Ovary (tissue), 9 donors: ENCODE measurements around the gene DLG1. TPM values are rescaled to one million over a fixed set of nuclear protein-coding genes. Genes with fewer than 3 reads are reported as not detected.

Source experiments
- DNase-seq, 5 donors: peaks; one replicate each; pipeline ENCODE4 v3.0.0-alpha.2; 2019 to 2020
- H3K27ac ChIP-seq, 2 donors: fragments of 200-600 bp; one replicate each; pipeline versions ENCODE4 v1.5.1 to v1.8.0; 2019 to 2022
- H3K27me3 ChIP-seq: fragments of 200-600 bp; one replicate; pipeline ENCODE4 v1.8.0; 2022
- H3K36me3 ChIP-seq: fragments of 200-600 bp; sonication (generic); one replicate; pipeline ENCODE4 v1.5.1; 2019
- H3K4me1 ChIP-seq: one replicate; pipeline ENCODE4 v1.8.1; 2013; ENCODE audit warnings: mild to moderate bottlenecking, moderate library complexity; ENCODE audit not compliant: insufficient read depth
- H3K4me3 ChIP-seq: fragments of 200-600 bp; sonication (generic); one replicate; pipeline ENCODE4 v1.5.1; 2017
- H3K9me3 ChIP-seq, 2 donors: fragments of 200-600 bp in 1 of 2; sonication (generic) in 1 of 2; one replicate each; pipeline versions ENCODE4 v1.5.1 to v1.8.1; 2013 to 2019; ENCODE audit warnings: mild to moderate bottlenecking in 1 of 2, moderate library complexity in 1 of 2
- CTCF ChIP-seq, 3 donors: fragments of 450-650 bp in 2 of 3; fragments of 200-600 bp in 1 of 3; IDR thresholded peaks; one replicate each; pipeline versions ENCODE4 v1.5.1 to v1.8.0; 2016 to 2022; ENCODE audit warnings: antibody characterized with exemption in 3 of 3, mild to moderate bottlenecking in 1 of 3
- EP300 ChIP-seq: sonication (generic); formaldehyde crosslinking; IDR thresholded peaks from one replicate; pipeline ENCODE4 v1.6.1; 2017; ENCODE audit warnings: antibody characterized with exemption
- POLR2A ChIP-seq: fragments of 450-650 bp; IDR thresholded peaks from one replicate; pipeline ENCODE4 v1.6.1; 2017; ENCODE audit warnings: antibody characterized with exemption, mild to moderate bottlenecking, moderate library complexity
- WGBS, 3 donors: extraction: QIAGEN DNeasy Blood & Tissue Kit in 1 of 3; methylation state at CpG; one replicate each; pipeline versions ENCODE4 v1.1.5 to v1.1.7; 2013 to 2017; 5-methylcytosine and 5-hydroxymethylcytosine counted together
- intact Hi-C, 4 donors: fragments of 100-400 bp; cut with DNase I; formaldehyde crosslinking; loops; one replicate each; pipeline versions ENCODE4 v1.11.0 to v1.15.1; 2022 to 2023
- polyA plus RNA-seq, 2 donors: library from polyadenylated mRNA; stranded (reverse); fragments of 200-250 nt in 1 of 2; fragments of 350-450 nt in 1 of 2; fragmentation: Illumina TruSeq in 1 of 2; extraction: RNeasy Lipid Tissue Mini Kit (QIAGEN cat#74804) in 1 of 2; gene quantifications; one replicate each; pipeline ENCODE4 v1.2.3, GENCODE V29; 2013 to 2014
- total RNA-seq, 7 donors: library from RNA; depleted of rRNA in 2 of 7; stranded (reverse); fragments of >200 nt in 2 of 7; fragmentation: NEBNext Ultra II Directional in 3 of 7; extraction: Animal tissue kit (Norgen Biotek cat#: 25700) in 3 of 7; gene quantifications; one replicate each; pipeline versions ENCODE4 v1.1.0 to v1.2.4, GENCODE V29; 2016 to 2023
- donor health status: DM: no; HTN: no; CAD: no; lungs with moderate emphysema.
- donor health status: DM: no; HTN: no; CAD: no.
- donor health status: Bipolar disorder and iron deficiency.
- donor health status: DM: yes; HTN: yes; CAD: no.
- donor health status: DM: no; HTN: no; CAD: no.
- donor health status: DM: yes; HTN: yes; CAD: no.

Gene DLG1
- total and polyA plus RNA-seq, 9 donors: 20.5 to 99.1 (median 62.5) TPM

GRCh38 chr3:197031315-197032285 is 266.8 kb downstream of the DLG1 start:
- Histone ChIP-seq H3K36me3 (no peaks in the 10 kb centered on the region), H3K4me1 (peaks cover 5% of the 10 kb centered on the region), H3K9me3 (no peaks in the 10 kb centered on the region), H3K4me3 (no peak overlapping the region), H3K27ac (no peak overlapping the region), H3K27me3 (no peaks in the 10 kb centered on the region)
- WGBS, 3 donors: 24 to 32% (median 28%) methylated on average over 12 of the region's 12 CpGs
- intact Hi-C loops: no loop called here
- TF ChIP-seq CTCF (IDR thresholded peaks at IDR 0.05) (no peak), POLR2A (no peak), EP300 (peak; percentile 67)
- DNase-seq: peak; percentile 57 to 91 (median 69)

- H3K27me3 ChIP-seq: no peaks in the 10 kb centered on the region
- TF ChIP-seq POLR2A (no peak), CTCF (IDR thresholded peaks at IDR 0.05) (no peak), EP300 (no peak)
- intact Hi-C loops: no loop called here
- H3K27ac ChIP-seq: peak overlapping the region in 1 of 2 donors; percentile 36
- no peaks in the 10 kb centered on the region for H3K9me3 ChIP-seq
- DNase-seq: peak in 1 of 5 donors; percentile 46
- peaks cover 5% of the 10 kb centered on the region for H3K4me1 ChIP-seq
- no peaks in the 10 kb centered on the region for H3K36me3 ChIP-seq
- H3K4me3 ChIP-seq: no peak overlapping the region
- WGBS, 3 donors: 86 to 91% (median 90%) methylated on average over 31 to 33 of the region's 33 CpGs
These were observed 267.8 kb downstream of the DLG1 start for GRCh38 chr3:197030379-197031314.

- peaks cover 5% of the 10 kb centered on the region for H3K4me1 ChIP-seq
- H3K4me3 ChIP-seq: peak within 1 kb of the TSS; percentile 41
- no peaks in the 10 kb centered on the region for H3K36me3 ChIP-seq
- TF ChIP-seq POLR2A (no peak), CTCF (IDR thresholded peaks at IDR 0.05) (peak in 2 of 3 donors; percentile 36 to 49)
- DNase-seq: peak in 4 of 5 donors; percentile 36 to 69 (median 51)
- H3K27me3 ChIP-seq: no peaks in the 10 kb centered on the region
- no peak within 1 kb of the TSS for H3K27ac ChIP-seq
- intact Hi-C loops: no loop called here
- WGBS, 3 donors: 1 to 2% (median 2%) methylated on average over 31 to 60 of the region's 60 CpGs
- no peaks in the 10 kb centered on the region for H3K9me3 ChIP-seq
These were observed 268.8 kb downstream of the DLG1 start, which contains the start of gene MELTF for GRCh38 chr3:197029511-197030167. MELTF (minus strand) TSS chr3:197029817; CDS start chr3:197029702, 115 bp downstream.
